HepG2 (cell line): ENCODE results near the gene ABCD1.

Source experiments
- ATF1 ChIP-seq: IDR thresholded peaks from 2 replicates; pipeline ENCODE4 v1.6.1; 2016; ENCODE audit warnings: mild to moderate bottlenecking, control low read depth
- BRCA1 ChIP-seq: sonication (generic); formaldehyde crosslinking; IDR thresholded peaks from 2 replicates; pipeline ENCODE4 v1.4.0; 2020; ENCODE audit warnings: missing genetic modification reagents
- CTCF ChIP-seq: sonication (generic); formaldehyde crosslinking; IDR thresholded peaks from 2 replicates; pipeline ENCODE4 v1.5.0; 2020; ENCODE audit warnings: mild to moderate bottlenecking, missing genetic modification reagents, moderate library complexity
- MATR3 ChIP-seq: sonication (generic); formaldehyde crosslinking; IDR thresholded peaks from 2 replicates; pipeline ENCODE4 v1.4.0; 2020; ENCODE audit warnings: missing genetic modification reagents
- SMC3 ChIP-seq: IDR thresholded peaks from 2 replicates; pipeline ENCODE4 v1.6.1; 2011; ENCODE audit warnings: low read length, improper control_type of control experiment
- TAF15 ChIP-seq: fragments of 200-400 bp; formaldehyde crosslinking; IDR thresholded peaks from one replicate; pipeline ENCODE4 v1.6.1; 2018; ENCODE audit warnings: mild to moderate bottlenecking, low read depth, low read length; ENCODE audit not compliant: poor library complexity, severe bottlenecking
- TCF7 ChIP-seq: sonication (generic); IDR thresholded peaks from 2 replicates; pipeline ENCODE4 v1.6.1; 2016; ENCODE audit warnings: antibody characterized with exemption, low read depth
- TRIM24 ChIP-seq: sonication (generic); formaldehyde crosslinking; IDR thresholded peaks from 2 replicates; pipeline ENCODE4 v1.8.0; 2022; ENCODE audit warnings: mild to moderate bottlenecking, missing genetic modification reagents
- ZFP36 ChIP-seq: fragments of 150-350 bp; IDR thresholded peaks from 2 replicates; pipeline ENCODE4 v1.6.1; 2018; ENCODE audit warnings: borderline replicate concordance, low read length, low read depth; ENCODE audit not compliant: partially characterized antibody
- ZNF616 ChIP-seq: sonication (generic); formaldehyde crosslinking; IDR thresholded peaks from 2 replicates; pipeline ENCODE4 v1.5.0; 2020; ENCODE audit warnings: low read depth, mild to moderate bottlenecking, missing genetic modification reagents
- ZSCAN21 ChIP-seq: sonication (generic); formaldehyde crosslinking; IDR thresholded peaks from 2 replicates; pipeline ENCODE4 v1.8.0; 2022; ENCODE audit warnings: mild to moderate bottlenecking, missing genetic modification reagents, moderate library complexity, borderline replicate concordance

GRCh38 chrX:153731845-153732215 is 7.2 kb downstream of the ABCD1 start:
- TF ChIP-seq CTCF (CRISPR knock-in tag) (no peak), SMC3 (no peak), ZSCAN21 (CRISPR knock-in tag) (no peak), TAF15 (no peak), ATF1 (CRISPR knock-in tag) (no peak), ZFP36 (no peak), MATR3 (CRISPR knock-in tag) (no peak), BRCA1 (CRISPR knock-in tag) (no peak), TCF7 (no peak), TRIM24 (CRISPR knock-in tag) (no peak), ZNF616 (CRISPR knock-in tag) (no peak)
